ENCODE measurements around the gene RSPO3. TPM values are rescaled to one million over a fixed set of nuclear protein-coding genes. Genes with fewer than 3 reads are reported as not detected.

The RSPO3 gene
- total RNA-seq, 3 donors from 2014 or later = 1.5 to 12.0 (median 9.1) TPM

DNA sequence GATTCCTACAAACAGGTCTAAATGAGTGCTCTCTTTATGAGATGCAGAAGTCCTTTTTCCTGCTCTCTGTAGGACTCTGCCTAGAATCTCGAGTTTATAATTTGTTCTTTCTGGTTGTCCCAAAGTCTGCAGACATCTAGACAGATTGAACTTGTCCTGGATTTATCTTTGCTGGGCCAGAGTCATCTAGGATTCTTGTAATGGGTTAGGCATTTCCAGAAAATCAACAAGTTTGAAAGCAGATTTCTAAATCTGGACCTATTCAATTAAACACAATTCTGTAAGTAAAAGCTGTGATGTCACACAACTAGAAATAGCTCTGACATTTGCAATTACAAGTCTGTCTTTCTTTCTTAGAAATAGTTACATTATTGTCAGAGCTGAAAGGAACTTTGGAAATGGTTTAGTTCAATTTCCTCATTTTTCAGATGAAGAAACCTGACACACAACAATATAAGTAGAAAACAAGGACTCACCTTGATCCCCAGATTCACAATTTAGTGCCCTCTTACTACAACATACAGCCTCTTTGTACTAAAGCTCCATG, 4.2 kb upstream of the RSPO3 start:
- Histone ChIP-seq H3K4me3 (no peak overlapping the region), H3K9me3 (no peaks in the 10 kb centered on the region), H3K36me3 (ENCODE audit: low read depth) (no peaks in the 10 kb centered on the region), H3K4me1 (ENCODE audit: low read depth) (peaks cover 5% of the 10 kb centered on the region)
- no peak for DNase-seq
- intact Hi-C loops (cut with DNase I, micrococcal nuclease) = no loop called here
- TF ChIP-seq, protein P1, sequence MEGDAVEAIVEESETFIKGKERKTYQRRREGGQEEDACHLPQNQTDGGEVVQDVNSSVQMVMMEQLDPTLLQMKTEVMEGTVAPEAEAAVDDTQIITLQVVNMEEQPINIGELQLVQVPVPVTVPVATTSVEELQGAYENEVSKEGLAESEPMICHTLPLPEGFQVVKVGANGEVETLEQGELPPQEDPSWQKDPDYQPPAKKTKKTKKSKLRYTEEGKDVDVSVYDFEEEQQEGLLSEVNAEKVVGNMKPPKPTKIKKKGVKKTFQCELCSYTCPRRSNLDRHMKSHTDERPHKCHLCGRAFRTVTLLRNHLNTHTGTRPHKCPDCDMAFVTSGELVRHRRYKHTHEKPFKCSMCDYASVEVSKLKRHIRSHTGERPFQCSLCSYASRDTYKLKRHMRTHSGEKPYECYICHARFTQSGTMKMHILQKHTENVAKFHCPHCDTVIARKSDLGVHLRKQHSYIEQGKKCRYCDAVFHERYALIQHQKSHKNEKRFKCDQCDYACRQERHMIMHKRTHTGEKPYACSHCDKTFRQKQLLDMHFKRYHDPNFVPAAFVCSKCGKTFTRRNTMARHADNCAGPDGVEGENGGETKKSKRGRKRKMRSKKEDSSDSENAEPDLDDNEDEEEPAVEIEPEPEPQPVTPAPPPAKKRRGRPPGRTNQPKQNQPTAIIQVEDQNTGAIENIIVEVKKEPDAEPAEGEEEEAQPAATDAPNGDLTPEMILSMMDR (IDR thresholded peaks at IDR 0.05) = no peak
- ATAC-seq = no peak

DNA sequence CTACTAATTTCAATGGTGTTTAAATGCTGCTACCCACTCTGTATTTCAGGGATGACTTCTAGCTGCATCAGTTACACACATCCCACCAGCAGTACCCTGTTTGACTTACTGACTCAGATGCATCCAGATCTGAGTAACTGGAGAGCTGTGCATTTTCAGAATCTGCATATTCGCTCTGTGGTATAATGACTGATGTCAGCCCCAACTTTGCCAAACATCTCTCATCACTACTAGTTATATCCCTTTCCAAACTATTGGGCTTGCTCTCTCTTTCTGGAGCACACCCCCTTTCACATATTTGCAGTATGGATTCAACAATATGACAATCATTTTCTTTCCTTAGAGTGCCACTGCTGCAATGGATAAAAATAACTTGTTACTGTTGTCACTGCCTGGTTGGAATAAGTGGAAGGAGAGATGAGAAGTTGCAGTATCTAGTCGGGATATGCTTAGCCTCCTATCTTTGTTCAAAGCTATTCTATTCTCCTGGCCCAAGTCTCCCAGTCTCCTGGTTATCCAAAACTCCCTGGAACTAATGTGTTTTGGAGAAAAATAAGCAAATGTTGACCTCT, 3.3 kb upstream of the RSPO3 start:
- ATAC-seq (no peak), DNase-seq (no peak)
- intact Hi-C loops (cut with DNase I, micrococcal nuclease) = no loop called here
- Histone ChIP-seq H3K4me1 (ENCODE audit: low read depth) (peaks cover 9% of the 10 kb centered on the region), H3K4me3 (no peak overlapping the region), H3K36me3 (ENCODE audit: low read depth) (no peaks in the 10 kb centered on the region), H3K9me3 (no peaks in the 10 kb centered on the region)
- TF ChIP-seq, protein P1 (IDR thresholded peaks at IDR 0.05) = no peak

DNA sequence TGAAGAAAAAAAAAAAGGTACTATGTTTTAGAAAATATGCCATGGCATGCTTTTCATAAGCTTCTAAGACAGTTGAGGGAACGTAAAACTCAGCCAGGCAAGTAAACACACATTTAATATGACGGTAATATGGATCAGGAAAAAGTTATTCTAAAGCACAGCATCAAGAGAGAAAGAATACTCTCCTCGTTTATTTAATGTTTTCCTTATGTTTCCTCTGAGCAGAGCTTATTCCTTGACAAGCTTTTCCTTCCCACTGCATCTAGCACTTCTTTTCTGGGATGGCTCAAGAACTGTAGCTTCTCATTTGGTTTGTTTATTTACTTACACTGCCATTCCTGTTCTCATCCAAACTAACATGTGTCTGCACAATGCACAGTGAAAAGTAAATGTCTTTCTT, 2.7 kb upstream of the RSPO3 start:
- Histone ChIP-seq H3K4me3 (no peak overlapping the region), H3K4me1 (ENCODE audit: low read depth) (peaks cover 9% of the 10 kb centered on the region), H3K36me3 (ENCODE audit: low read depth) (no peaks in the 10 kb centered on the region), H3K9me3 (no peaks in the 10 kb centered on the region)
- no peak for DNase-seq
- TF ChIP-seq, protein P1 (IDR thresholded peaks at IDR 0.05) = no peak
- intact Hi-C loops (cut with DNase I, micrococcal nuclease) = no loop called here
- ATAC-seq = no peak

DNA sequence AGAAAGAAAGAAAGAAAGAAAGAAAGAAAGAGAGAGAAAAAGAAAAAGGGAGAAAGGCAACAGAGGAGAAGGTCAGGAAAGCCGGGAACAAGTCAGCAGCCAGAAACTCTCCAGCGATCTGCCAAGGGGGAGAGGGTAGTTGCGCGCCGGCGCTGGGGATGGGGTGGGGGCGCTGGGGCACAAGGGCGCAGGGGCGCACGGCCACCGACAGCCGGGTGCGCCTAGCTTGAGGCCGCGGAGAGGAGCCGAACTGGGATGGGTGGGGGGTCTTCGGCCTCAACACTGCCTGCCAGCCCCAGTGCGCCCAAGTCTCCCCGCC, 533 bp upstream of the RSPO3 start:
- intact Hi-C loops (cut with DNase I, micrococcal nuclease) = no loop called here
- Histone ChIP-seq H3K9me3 (no peaks in the 10 kb centered on the region), H3K36me3 (ENCODE audit: low read depth) (no peaks in the 10 kb centered on the region), H3K4me1 (ENCODE audit: low read depth) (peaks cover 9% of the 10 kb centered on the region), H3K4me3 (no peak overlapping the region)
- TF ChIP-seq, protein P1 (IDR thresholded peaks at IDR 0.05) = no peak
- DNase-seq = peak in 1 of 3 donors; percentile 14
- no peak for ATAC-seq

DNA sequence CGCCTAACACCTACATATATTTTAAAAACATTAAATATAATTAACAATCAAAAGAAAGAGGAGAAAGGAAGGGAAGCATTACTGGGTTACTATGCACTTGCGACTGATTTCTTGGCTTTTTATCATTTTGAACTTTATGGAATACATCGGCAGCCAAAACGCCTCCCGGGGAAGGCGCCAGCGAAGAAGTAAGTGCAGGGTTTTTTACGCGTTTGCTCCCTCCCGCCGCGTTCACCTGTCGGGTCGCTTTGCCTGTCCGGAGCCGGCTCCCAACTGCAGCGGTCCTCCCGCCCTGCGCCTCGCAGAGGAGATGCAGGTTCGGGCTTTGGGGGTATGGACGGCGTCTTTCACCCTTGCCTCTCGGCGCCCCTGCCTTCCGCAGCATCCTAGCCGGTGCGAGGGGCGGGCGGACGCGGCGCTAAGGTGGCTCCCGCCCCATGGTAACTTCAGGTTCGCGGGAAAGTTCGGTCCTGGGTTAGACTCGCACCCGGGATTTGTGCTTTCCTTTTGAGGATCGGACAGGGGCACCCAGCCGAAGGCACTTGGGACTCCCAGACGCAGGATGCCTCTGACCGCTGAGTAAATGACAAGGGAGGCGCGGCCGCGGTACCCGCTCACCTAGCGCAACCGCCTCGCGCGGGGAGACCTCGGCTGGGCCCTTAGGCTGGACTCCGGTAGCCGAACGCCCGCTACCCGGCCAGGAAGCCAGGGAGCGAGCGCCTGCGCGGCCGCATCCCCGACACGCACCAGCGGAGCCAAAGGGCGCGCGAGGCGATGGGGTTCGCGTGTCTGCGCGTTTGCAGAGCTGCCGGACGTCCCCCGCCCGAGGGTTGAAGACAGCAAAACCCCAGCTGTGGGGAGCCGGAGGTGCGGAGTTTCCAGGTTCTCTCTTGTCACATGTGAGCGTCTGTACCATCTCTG, 891 bp downstream of the RSPO3 start:
- DNase-seq (peak; percentile 4 to 47 (median 23)), ATAC-seq (peak; percentile 38)
- intact Hi-C loops (cut with DNase I, micrococcal nuclease) = no loop called here
- H3K4me3 ChIP-seq = no peak overlapping the region
- H3K4me1 ChIP-seq (ENCODE audit: low read depth) = peaks cover 9% of the 10 kb centered on the region
- H3K9me3 ChIP-seq = no peaks in the 10 kb centered on the region
- no peaks in the 10 kb centered on the region for H3K36me3 ChIP-seq (ENCODE audit: low read depth)
- TF ChIP-seq, protein P1 (IDR thresholded peaks at IDR 0.05) = no peak

All from mucosa of descending colon (tissue), 3 donors.